ENCODE data around the gene TPBG.

The TPBG gene, protein sequence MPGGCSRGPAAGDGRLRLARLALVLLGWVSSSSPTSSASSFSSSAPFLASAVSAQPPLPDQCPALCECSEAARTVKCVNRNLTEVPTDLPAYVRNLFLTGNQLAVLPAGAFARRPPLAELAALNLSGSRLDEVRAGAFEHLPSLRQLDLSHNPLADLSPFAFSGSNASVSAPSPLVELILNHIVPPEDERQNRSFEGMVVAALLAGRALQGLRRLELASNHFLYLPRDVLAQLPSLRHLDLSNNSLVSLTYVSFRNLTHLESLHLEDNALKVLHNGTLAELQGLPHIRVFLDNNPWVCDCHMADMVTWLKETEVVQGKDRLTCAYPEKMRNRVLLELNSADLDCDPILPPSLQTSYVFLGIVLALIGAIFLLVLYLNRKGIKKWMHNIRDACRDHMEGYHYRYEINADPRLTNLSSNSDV

DNA sequence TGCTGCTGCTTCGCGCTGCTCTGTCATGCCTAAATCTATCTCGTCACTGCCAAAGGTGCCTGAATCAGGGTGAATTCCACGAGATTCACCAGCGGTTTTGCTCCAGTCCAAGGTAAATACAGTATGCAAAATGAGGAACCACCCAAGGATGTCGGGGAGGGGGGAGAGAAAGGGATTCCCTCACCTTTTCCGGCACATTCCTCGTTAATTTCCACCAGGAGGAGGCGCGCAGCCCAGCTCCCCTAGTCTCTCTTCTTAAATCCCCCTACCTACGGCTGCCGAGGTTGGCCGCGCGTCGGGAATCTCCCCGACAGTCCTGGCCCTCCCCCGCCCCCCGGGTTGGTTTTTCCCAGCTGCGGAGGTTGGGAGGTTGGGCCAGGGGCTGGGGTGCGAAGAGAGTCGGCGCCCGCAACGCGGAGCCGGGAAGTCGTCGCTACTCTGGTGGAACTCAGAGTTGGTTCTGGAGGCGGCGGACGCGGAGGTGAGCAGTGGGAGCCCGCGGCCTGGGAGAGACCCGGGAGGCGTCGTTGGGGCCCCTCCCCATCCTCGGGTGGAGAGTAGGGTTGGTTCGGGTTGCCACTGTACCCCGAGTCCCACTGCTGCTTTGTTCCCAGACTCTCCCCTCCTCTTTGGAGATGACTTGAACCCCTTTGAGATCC is at the start of gene TPBG:
TPBG (plus strand) TSS at position 390 of the 659 bp plus-strand sequence. CDS start 1,145 bp downstream, outside the sequence.
- DNase-seq (ENCODE audit: low spot score), result peak; percentile 66

DNA sequence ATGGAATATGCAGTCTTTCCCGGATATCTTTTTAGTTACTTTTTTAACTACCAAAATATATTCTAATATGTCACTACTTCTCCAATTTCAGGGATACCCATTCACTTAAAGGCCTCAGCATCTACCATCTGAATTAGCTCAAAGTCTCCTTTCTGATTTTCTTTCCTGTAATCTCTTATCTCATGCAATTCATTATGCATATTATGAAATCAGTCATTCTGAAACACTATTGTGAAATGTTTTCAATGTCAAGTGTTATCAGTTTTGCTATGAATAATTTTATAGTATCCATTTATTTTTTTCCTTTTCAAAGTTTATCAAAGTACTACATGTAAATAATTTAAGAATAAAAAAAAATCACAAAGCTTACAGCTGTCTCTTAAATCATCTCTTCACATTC is 41.2 kb upstream of the TPBG start:
- no peak for DNase-seq (ENCODE audit: low spot score)

DNA sequence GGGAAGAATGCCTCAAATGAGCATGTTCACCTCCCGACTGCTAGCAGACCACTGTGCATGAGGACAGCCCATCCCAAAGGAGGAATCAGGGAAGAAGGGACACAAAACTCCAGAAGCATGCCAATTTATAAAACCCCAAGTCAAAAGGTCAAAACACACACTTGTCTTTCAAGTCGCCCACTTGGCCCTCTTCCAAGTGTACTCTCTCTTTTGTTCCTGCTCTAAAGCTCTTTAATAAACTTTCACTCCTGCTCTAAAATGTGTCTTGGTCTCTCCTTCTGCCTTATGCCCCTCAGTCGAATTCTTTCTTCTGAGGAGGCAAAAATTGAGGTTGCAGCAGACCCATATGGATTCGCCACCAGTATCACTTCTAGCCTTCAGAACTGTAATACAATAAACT is 33.9 kb upstream of the TPBG start:
- DNase-seq (ENCODE audit: low spot score), result no peak

DNA sequence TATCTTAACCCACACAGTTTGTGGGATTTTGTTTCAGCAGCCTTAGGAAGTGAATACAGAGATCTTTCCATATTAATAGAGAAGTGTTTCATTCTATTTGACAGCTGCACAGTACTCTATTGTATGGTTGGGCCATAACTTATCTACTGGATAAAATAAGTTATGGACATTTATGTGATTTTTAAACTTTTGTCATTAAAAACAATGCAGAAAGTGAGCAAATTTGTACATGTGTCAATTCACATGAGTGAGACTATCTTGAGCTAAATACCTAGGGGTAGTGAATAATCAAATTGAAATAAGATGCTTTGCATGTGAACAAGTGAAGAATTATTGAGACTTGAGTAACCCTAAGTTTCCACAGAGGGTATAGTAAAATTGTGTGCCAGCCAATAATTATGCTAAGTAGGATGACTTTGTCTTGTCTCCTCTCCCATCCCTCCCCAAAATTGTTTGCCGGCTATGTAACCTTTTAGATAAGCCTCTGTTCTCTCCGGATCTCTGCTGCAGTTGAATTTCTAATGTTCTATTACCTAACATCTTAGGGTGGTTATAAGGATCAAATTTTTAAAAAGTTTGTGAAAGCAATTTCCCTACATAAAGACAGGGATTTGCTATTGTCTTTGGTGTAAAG is 33.3 kb upstream of the TPBG start:
- no peak for DNase-seq (ENCODE audit: low spot score)

DNA sequence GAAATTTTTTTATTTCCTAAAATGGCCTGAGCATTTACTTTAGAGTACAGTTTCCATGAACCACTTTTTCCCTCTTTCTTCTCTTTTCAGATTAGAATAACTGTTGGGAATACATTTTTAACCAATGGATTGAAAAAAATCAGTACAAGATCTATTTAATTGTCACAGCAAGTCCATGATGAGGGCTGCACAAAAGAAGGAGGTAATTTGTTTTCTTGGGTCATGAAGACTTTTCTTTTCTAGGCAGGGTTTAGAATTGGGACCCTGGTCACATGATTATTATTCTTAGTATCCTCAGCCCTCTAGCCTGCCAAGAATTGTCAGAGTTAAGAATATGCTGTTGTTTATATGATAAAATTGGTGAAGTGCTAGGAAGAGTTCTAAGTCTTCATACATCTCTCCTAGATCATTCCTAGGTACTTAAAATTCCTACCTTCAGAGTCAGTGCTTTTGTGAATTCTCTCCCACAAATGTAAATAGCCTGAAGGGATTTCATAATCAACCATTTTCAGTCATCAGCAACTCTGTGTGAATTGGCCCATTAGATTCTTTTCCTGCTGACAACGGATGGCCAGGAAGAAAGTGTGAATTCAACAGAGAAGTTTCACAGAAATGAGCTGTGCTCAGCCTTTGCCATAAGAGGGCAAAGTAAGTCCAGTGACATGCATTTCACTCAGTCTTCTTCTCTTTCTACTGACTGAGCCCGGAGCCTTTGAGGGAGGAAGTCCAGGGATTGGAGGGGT is 32.4 kb upstream of the TPBG start:
- DNase-seq (ENCODE audit: low spot score), result peak; percentile 55

DNA sequence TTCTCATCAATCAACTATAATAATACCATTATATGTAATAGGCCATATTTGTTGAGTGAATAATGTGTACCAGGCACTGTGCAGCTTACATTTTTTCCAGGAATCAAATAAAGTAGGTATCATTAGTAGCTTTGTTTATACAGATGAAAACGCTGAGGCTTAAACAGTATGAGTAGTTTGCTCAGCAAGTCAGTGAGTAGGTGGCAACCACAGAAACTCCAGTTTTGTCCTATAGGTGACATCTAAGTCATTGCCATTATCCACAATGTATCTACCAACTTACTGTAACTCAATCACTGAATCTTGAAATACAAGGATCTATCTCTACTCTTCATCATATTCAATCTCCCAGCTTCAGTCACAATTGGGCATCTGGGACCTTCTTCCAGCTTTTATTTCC is 29.8 kb upstream of the TPBG start:
- DNase-seq (ENCODE audit: low spot score), result no peak

DNA sequence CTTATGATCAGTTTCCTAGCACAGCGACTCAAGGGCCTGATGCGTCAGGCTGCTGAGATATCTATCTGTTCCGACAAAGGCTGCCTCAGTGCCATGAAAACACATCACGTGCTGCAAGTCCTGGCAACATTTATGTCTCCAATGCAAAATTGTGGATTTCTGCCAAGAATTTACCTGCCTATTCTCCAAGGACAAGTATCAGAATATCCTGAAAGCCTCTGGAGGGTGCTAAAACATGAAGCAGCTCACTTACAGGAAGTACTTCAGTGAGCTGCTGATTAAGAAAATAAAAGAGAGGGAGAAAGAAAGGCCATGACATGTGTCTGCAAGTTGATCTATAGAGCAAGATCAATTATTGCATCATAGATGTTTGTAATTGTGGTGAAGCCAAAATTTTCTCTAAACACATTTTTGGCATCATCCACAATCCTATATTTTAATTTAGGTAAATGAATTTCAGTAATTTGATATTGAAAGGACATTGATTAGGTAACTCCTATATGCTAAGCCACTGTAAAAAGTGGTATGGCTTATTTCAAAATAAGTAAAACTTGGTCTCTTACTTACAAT is 25.8 kb upstream of the TPBG start:
- DNase-seq (ENCODE audit: low spot score), result no peak

DNA sequence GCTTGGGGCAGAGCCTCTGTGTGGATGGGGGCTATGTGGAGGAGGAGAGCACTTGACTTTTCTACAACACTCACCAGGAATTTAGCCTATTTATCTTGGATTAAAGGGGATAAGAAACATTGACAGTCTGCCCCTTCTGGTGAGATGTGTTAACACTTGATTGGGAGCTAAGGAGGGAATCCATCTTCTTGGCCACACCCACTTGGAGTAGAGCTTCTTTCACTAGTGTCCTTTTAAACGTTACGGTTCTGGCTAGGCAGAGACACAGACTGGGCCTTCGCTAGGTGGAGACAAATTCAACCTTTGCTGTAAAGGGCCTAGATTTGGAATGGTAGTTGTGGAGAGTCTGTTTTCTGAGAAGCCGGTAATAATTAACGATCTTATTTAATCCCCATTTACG is 15.5 kb upstream of the TPBG start:
- no peak for DNase-seq (ENCODE audit: low spot score)

DNA sequence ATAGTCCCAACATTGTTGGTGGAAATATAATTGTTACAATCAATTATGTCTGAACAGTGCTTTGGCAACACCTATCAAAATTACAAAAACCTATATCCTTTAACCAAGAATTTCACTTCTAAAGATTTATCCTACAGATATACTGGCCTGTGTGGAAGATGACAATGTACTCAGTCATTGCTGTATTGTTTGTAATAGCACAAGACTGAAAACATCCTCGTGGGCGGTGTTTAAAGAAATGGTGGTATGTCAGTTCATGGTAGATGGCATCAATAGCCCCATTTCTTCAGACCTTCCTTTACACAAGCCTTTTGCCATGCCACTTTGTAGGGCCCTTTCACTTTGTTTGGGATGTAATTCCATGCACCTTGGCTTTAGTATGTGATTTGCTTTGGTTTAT is 9.8 kb upstream of the TPBG start:
- no peak for DNase-seq (ENCODE audit: low spot score)

DNA sequence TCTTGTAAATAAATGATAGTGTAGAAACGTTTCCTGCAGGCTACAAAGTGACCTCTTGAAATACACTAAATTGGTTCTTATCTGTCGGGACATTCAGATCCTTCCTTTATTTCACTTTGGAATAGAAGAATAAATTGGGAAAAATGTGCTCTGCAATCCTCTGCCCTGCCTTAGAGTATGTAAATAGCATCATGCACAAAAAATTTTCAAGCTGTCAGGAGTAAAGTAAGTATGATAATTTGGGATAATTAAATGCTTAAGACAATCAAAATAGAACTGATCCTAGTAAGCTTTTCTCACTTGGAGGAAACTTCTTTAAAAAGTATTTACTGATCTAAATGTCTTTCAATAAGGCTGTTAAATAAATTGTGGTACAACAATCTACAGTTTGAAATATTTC is 3.1 kb upstream of the TPBG start:
- DNase-seq (ENCODE audit: low spot score), result no peak

DNA sequence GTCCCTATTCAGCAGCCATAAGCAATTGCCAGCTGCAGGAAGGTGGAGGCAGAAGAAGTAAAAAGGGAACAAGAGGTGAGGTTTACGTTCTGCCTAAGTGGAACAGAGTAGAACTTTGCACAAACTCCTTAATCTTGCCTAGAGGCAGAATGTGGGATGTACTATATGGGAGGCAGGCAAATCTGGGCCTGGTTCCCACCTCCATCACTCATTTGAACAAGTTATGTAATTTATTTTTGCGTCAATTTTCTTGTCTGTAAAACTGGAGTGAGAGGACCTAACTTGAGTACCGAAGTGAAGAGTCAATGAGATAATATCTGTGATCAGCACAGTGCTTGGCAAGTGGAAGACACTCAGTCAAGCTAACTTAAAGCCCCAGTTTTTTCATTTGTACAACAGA is 2.0 kb upstream of the TPBG start:
- DNase-seq (ENCODE audit: low spot score), result no peak

DNA sequence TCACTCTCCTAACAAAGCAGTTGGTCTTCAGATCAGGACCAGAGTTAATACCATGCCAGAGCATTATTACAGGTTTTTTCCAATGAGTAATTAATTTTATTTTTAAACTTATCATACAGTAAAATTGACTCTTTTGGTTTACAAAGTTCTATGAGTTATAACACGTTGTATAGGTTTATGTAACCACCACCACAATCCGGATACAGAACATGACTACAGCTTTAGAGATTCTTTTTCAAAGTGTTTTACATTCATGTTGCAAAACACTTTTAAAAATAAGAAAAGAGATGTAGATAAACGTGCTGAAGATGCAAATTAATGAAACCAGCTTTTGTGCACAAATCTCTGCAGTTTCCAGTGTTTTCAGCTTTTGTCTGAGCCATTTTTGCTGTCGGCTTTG is 1.5 kb upstream of the TPBG start:
- DNase-seq (ENCODE audit: low spot score), result no peak

DNA sequence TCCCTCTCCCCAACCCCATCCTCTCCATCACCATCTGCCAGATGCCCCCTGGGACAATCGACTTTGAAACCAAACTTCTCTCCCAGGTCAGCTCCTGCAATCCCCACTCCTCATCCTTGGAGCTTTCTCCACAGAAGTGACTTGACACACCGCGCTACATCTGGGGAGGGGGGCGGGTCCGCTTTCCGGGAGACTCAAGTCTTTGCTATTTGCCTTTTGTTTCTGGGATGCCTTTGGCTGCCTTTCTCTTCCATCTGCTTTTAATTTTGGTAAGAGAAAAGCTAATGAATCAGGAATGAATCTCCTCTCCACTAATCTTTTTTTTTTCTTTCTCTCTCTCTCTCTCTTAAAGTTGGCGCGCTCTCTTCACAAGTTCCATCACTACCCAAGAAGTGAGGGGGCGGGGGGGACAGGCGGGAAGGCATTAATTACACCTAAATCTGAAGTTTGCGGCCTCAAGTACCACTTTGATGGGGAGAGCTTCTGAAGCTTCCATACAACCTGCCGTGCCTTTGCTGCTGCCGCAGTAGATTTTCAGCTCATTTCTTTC is 664 bp upstream of the TPBG start:
- peak; percentile 86 for DNase-seq (ENCODE audit: low spot score)

DNA sequence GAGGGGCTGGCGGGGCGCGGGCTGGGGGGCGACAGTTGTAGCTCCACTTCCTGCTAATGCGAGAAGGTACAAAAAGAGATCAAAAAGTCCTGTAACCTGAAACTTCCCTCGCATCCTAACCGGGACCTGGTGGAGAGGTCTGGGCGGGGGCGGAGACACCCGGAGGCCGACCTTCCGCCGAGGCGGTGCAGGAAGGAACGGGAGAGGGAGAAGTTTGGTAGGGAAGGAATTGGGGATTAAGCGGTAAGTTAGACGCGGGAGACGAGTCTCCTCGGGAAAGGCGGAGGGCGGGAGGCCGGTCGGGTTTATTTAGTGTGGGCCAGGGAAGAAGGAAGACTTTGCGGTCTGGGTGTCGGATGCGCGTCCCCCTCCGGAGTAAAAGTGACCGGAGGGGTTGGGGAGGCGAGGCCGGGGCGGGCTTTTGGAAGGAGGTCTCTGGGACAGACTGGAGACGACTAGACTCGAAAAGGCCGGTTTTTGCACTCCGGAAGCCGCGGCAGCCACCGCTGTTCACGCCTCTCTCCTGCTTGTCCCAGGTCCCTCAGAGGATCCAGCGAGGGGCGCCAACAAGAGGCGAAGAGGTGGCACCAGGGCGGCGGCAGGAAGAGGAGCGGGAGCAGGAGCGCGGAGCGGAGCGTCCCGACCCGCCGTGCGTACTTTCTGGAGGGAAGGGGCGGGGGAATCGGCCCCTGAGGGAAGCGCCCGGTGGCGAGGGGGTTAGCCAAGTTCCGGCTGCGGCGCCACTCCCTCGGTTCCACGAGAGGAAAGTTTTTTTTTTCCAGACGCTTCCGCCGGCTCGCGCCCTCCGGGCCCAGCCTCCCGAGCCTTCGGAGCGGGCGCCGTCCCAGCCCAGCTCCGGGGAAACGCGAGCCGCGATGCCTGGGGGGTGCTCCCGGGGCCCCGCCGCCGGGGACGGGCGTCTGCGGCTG is 734 bp downstream of the TPBG start:
- peak; percentile 59 for DNase-seq (ENCODE audit: low spot score)

DNA sequence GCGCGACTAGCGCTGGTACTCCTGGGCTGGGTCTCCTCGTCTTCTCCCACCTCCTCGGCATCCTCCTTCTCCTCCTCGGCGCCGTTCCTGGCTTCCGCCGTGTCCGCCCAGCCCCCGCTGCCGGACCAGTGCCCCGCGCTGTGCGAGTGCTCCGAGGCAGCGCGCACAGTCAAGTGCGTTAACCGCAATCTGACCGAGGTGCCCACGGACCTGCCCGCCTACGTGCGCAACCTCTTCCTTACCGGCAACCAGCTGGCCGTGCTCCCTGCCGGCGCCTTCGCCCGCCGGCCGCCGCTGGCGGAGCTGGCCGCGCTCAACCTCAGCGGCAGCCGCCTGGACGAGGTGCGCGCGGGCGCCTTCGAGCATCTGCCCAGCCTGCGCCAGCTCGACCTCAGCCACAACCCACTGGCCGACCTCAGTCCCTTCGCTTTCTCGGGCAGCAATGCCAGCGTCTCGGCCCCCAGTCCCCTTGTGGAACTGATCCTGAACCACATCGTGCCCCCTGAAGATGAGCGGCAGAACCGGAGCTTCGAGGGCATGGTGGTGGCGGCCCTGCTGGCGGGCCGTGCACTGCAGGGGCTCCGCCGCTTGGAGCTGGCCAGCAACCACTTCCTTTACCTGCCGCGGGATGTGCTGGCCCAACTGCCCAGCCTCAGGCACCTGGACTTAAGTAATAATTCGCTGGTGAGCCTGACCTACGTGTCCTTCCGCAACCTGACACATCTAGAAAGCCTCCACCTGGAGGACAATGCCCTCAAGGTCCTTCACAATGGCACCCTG is 1.6 kb downstream of the TPBG start:
- DNase-seq (ENCODE audit: low spot score), result peak; percentile 20

DNA sequence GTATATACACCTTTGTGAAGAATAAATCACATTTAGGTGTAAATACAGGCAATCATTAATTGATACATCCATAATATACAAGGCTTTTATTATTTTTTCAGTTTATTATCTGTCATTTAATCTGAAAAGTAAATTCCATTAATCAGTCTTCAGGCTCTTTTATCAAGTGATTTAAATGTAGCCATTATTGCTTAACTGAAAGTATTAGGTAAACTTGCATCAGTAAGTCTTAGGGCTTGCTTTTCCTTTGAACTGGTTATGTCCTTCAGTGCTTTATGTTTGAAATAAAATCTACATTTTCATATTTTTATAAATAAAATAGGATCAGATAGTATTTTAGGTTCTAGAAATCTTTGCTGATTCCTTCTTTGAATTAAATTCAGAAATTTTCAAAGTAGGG is 4.1 kb downstream of the TPBG start:
- DNase-seq (ENCODE audit: low spot score), result no peak

DNA sequence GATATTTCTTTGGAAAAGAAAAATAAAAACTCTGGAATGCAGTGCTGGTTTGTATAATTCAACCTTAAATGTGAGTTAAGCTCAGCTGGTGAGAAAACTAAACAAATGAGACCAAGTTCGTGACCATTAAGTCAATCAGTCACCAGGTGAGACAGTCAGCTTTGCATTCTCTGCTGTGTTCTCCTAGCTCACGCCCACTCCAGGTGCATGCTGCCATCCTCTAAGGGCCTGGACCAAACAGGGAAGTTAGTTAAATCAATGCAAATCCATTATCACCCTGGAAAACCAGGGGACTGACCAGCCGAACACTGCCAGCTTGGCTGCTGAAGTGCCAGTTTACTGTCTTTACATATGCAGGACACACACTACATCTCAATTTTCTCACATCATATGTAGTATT is 7.2 kb downstream of the TPBG start:
- DNase-seq (ENCODE audit: low spot score), result no peak

DNA sequence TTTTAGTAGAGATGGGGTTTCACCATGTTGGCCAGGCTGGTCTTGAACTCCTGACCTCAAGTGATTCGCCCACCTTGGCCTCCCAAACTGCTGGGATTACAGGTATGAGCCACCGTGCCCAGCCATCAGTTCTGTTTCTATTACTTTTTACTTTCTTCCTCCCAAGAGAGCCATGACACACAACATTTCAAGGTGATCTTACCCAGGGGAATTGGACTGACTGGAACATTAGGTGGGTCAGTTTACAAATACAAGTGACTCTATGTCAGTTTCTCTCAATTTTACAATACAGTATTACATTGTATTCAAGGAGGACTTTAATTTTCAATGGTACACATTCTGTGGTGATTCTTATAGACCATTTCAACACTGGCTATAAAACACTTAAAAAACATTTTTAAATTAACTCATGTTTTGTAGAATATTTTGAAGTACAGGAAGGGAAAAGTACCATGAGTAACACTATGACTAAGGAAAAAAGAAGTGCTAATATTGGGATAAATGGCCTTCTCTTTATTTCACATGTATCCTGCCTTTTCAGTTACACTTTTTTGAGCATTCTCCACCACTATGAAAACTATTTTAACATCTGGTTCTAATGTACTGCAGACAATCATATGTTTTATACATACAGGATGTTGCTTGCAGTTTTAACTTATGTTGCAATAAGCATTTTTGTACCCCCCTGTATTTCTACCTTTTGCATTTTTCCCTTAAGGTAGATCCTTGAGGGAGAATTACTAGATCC is 8.4 kb downstream of the TPBG start:
- peak; percentile 17 for DNase-seq (ENCODE audit: low spot score)

DNA sequence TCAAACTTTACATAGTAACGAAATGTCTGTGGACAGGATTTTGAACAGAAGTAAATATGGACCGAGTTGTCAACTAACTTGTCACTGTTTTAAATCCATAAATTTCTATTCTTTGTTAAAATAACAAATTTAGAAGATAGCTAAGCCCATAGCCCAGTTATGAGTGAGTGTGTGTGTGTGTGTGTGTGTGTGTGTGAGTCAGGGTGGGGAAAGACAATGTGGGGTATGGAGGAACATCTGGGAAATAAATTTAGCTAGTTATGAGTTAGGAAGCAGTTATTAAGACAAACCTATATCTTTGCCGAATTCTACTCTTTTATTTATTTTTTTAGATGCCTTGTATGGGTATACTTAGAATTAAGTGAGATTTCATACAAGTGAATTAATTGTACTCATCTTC is 9.0 kb downstream of the TPBG start:
- DNase-seq (ENCODE audit: low spot score), result no peak
